ENCODE measurements around the gene PCDHB1. TPM values are rescaled to one million over a fixed set of nuclear protein-coding genes. Genes with fewer than 3 reads are reported as not detected.

Gene PCDHB1
- total RNA-seq: not detected

- Histone ChIP-seq H3K9me3 (no peaks in the 10 kb centered on the region), H3K27me3 (peaks cover 12% of the 10 kb centered on the region), H3K27ac (no peak within 1 kb of the TSS), H3K4me3 (peak within 1 kb of the TSS; percentile 5 to 47 (median 28)), H3K4me1 (no peaks in the 10 kb centered on the region), H3K36me3 (no peaks in the 10 kb centered on the region)
- intact Hi-C loops (cut with DNase I; ENCODE audit: low total_unique reads) (no loop called here), in situ Hi-C loops (cut with MboI; ENCODE audit: low pct_ligation_motif_present in 1 of 4, low pct_unique_long_range_greater_than_20kb in 1 of 4, low sequenced_read_pairs in 3 of 4) (no loop called here)
- TF ChIP-seq POLR2A (IDR thresholded peaks at IDR 0.05) (no peak), EP300 (IDR thresholded peaks at IDR 0.05; ENCODE audit: low read depth) (no peak), POLR2AphosphoS5 (IDR thresholded peaks at IDR 0.05) (no peak), CTCF (IDR thresholded peaks at IDR 0.05) (no peak)
- 24 to 48% methylated on average over 10 to 20 of the region's 20 CpGs for WGBS, 2 donors (ENCODE audit: low coverage in 1 of 2)
- no peak for DNase-seq
Observed at GRCh38 chr5:141050622-141051520, at the start of gene PCDHB1. TSS of gene PCDHB1 (plus strand) at chr5:141051374. CDS start at chr5:141051471, 97 bp downstream.

- WGBS, 2 donors (ENCODE audit: low coverage in 1 of 2): 8 to 11% methylated on average over 8 to 9 of the region's 9 CpGs
- Histone ChIP-seq H3K36me3 (no peaks in the 10 kb centered on the region), H3K9me3 (no peaks in the 10 kb centered on the region), H3K4me3 (peak overlapping the region in 2 of 4 donors; percentile 7 to 23), H3K27me3 (peaks cover 5% of the 10 kb centered on the region), H3K27ac (no peak overlapping the region), H3K4me1 (peaks cover 0 to 5% (median 2%) of the 10 kb centered on the region in 4 donors)
- intact Hi-C loops (cut with DNase I; ENCODE audit: low total_unique reads) (no loop called here), in situ Hi-C loops (cut with MboI; ENCODE audit: low pct_ligation_motif_present in 1 of 4, low pct_unique_long_range_greater_than_20kb in 1 of 4, low sequenced_read_pairs in 3 of 4) (no loop called here)
- TF ChIP-seq EP300 (IDR thresholded peaks at IDR 0.05; ENCODE audit: low read depth) (no peak), POLR2AphosphoS5 (IDR thresholded peaks at IDR 0.05) (no peak), CTCF (IDR thresholded peaks at IDR 0.05) (no peak), POLR2A (IDR thresholded peaks at IDR 0.05) (no peak)
- no peak for DNase-seq
Observed at GRCh38 chr5:141001446-141001843, 49.7 kb upstream of the PCDHB1 start.

DNA sequence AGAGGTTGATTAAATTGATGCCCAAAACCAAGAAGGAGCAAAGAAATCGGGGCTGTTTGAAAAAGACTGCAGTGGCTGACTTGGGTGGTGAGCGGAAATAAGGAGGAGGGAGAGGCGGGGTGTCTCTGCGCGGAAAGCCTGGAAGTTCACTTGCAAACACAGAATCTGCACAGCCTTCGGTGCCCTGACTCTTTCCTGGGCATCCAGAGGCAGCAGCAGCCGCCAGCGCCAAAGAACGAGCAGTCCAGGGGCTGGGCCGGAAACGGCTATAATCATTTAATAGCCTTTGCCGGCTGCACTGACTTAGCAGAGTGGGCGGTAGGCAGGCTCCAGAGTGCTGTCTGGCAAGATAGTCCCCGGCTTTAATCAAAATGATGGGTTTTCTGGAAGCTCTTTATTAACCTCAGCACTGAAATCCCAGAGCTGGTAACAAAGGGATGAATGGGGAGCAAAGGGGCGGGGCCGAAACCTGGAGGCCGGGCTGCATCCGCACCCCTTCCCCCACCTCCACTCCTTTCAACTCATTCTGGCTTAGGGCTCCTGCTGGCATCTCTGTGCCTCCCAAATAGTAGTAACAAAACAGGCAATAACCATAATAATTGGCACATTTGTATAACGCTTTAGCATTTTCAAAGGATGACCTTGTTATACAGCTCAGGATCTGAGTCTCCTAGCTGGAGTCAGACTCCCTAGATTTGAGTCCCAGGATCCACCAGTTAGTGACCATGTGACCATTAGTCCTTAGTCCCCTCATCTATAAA, 49.1 kb upstream of the PCDHB1 start:
- WGBS, 2 donors (ENCODE audit: low coverage in 1 of 2): 8 to 10% methylated on average over 2 to 19 of the region's 19 CpGs
- intact Hi-C loops (cut with DNase I; ENCODE audit: low total_unique reads) (no loop called here), in situ Hi-C loops (cut with MboI; ENCODE audit: low pct_ligation_motif_present in 1 of 4, low pct_unique_long_range_greater_than_20kb in 1 of 4, low sequenced_read_pairs in 3 of 4) (no loop called here)
- H3K27ac ChIP-seq: no peak overlapping the region
- no peaks in the 10 kb centered on the region for H3K36me3 ChIP-seq
- peak; percentile 8 for DNase-seq
- H3K4me3 ChIP-seq: peak overlapping the region in 2 of 4 donors; percentile 7 to 23
- H3K9me3 ChIP-seq: no peaks in the 10 kb centered on the region
- H3K27me3 ChIP-seq: peaks cover 5% of the 10 kb centered on the region
- H3K4me1 ChIP-seq: peaks cover 0 to 5% (median 2%) of the 10 kb centered on the region in 4 donors
- TF ChIP-seq POLR2AphosphoS5 (IDR thresholded peaks at IDR 0.05): no peak
- no peak for TF ChIP-seq POLR2A (IDR thresholded peaks at IDR 0.05)
- TF ChIP-seq EP300 (IDR thresholded peaks at IDR 0.05; ENCODE audit: low read depth): no peak
- TF ChIP-seq CTCF (IDR thresholded peaks at IDR 0.05): no peak

DNA sequence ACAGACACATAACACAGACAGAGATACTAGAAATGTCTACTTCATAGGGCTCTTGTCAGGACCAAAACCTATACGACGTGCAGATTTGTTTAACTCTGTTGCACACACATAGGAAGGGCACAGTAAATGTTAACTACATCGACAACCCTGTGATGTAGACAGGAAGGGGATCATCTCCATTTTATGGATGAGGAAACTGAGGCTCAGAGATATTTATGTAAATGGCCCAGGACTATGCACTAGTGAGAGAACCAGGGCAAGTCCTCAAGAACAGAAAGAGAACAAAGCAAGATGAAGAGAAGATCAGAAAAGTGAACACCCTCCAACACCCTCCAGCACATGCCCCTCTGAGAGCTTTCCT, 48.6 kb upstream of the PCDHB1 start:
- peaks cover 5% of the 10 kb centered on the region for H3K27me3 ChIP-seq
- no peak overlapping the region for H3K27ac ChIP-seq
- H3K36me3 ChIP-seq: no peaks in the 10 kb centered on the region
- intact Hi-C loops (cut with DNase I; ENCODE audit: low total_unique reads): no loop called here
- DNase-seq: no peak
- 54 to 63% methylated on average over 3 of the region's 3 CpGs for WGBS, 2 donors (ENCODE audit: low coverage in 1 of 2)
- TF ChIP-seq POLR2AphosphoS5 (IDR thresholded peaks at IDR 0.05) (no peak), CTCF (IDR thresholded peaks at IDR 0.05) (no peak), EP300 (IDR thresholded peaks at IDR 0.05; ENCODE audit: low read depth) (no peak), POLR2A (IDR thresholded peaks at IDR 0.05) (no peak)
- in situ Hi-C loops (cut with MboI; ENCODE audit: low pct_ligation_motif_present in 1 of 4, low pct_unique_long_range_greater_than_20kb in 1 of 4, low sequenced_read_pairs in 3 of 4): no loop called here
- H3K4me3 ChIP-seq: no peak overlapping the region
- H3K4me1 ChIP-seq: peaks cover 0 to 5% (median 2%) of the 10 kb centered on the region in 4 donors
- H3K9me3 ChIP-seq: no peaks in the 10 kb centered on the region
